Measurements from ENCODE around the gene CYP3A4.
"Not testable (repeated sequence)": the region's sequence is repeated elsewhere in the genome, so short reads cannot be mapped to it uniquely, and the experiment has no call there.

CYP3A4 gene

GRCh38 chr7:99752356-99752755 lies 31.6 kb downstream of the CYP3A4 start (continued):
- TF ChIP-seq PRDM4 (tag by site-specific recombination; IDR thresholded peaks at IDR 0.05) = no peak
- peak; percentile 70 for TF ChIP-seq OSR2 (tag by site-specific recombination; IDR thresholded peaks at IDR 0.05)
- no peak for TF ChIP-seq ZNF311 (tag by site-specific recombination; IDR thresholded peaks at IDR 0.05; ENCODE audit: borderline replicate concordance)
- no peak for TF ChIP-seq SP3 (tag by site-specific recombination; IDR thresholded peaks at IDR 0.05)
- TF ChIP-seq HOXC10 (CRISPR knock-in tag; IDR thresholded peaks at IDR 0.05) = no peak
- TF ChIP-seq YY1 (tag by site-specific recombination; IDR thresholded peaks at IDR 0.05) = no peak
- TF ChIP-seq ZBTB21 (tag by site-specific recombination; IDR thresholded peaks at IDR 0.05) = no peak
- TF ChIP-seq TRIM28 (IDR thresholded peaks at IDR 0.05; ENCODE audit: borderline replicate concordance, low read length) = no peak
- TF ChIP-seq BCL11B (tag by site-specific recombination; IDR thresholded peaks at IDR 0.05; ENCODE audit: low read depth) = no peak

GRCh38 chr7:99751322-99752052 lies 32.5 kb downstream of the CYP3A4 start:
- CTCF ChIA-PET; H3K36me3 ChIP-seq (ENCODE audit: control insufficient read depth in 2 of 2, insufficient read depth in 1 of 2, low read length in 2 of 2); H3K9me3 ChIP-seq (ENCODE audit: control insufficient read depth, insufficient read depth, low read depth, low read length); POLR2A ChIA-PET; H3K27ac ChIP-seq (ENCODE audit: extremely low read depth, low read depth, low read length); H3K4me1 ChIP-seq (ENCODE audit: control insufficient read depth, insufficient read depth, low read length); H3K4me3 ChIP-seq (ENCODE audit: low read depth, low read length): not testable (repeated sequence)
- TF ChIP-seq ZNF398 (tag by site-specific recombination; IDR thresholded peaks at IDR 0.05) (peak; percentile 46), ZNF341 (tag by site-specific recombination; IDR thresholded peaks at IDR 0.05; ENCODE audit: low read depth) (peak; percentile 74), ZBTB11 (tag by site-specific recombination; conservative IDR thresholded peaks at IDR 0.05; ENCODE audit: low read depth) (peak; percentile 52), ZNF366 (tag by site-specific recombination; conservative IDR thresholded peaks at IDR 0.05) (peak; percentile 62; the same call in 1 of the 2 replicates), ZNF660 (tag by site-specific recombination; IDR thresholded peaks at IDR 0.05) (peak; percentile 74), SP2 (tag by site-specific recombination; IDR thresholded peaks at IDR 0.05) (0 out of 2 replicates have a peak, but pooled peaks have one; percentile 11), PRDM10 (tag by site-specific recombination; IDR thresholded peaks at IDR 0.05) (peak; percentile 97)

Measured in HEK293 (cell line).